Activated B cell treated with CpG ODN at 0.5 μM for 24 hours (primary cell): Measurements from ENCODE around the gene DOCK3. TPM values are rescaled to one million over a fixed set of nuclear protein-coding genes. Genes with fewer than 3 reads are reported as not detected.

Experiments used
- ATAC-seq: fragments of 200-7000 bp; cut with Tn5 transposase; one replicate; pipeline ENCODE4 v1.10.0; 2021; ENCODE audit warnings: low read depth, mild to moderate bottlenecking, moderate library complexity
- CTCF ChIA-PET: fragments of 350-600 bp; sonication (Branson Sonifier 250); formaldehyde crosslinking; loops from one replicate; lab custom pipeline; 2021; ENCODE audit warnings: antibody characterized with exemption; lab: Charles Lee
- POLR2A ChIA-PET: fragments of 350-600 bp; sonication (Branson Sonifier 250); formaldehyde crosslinking; loops from one replicate; lab custom pipeline; 2021; ENCODE audit warnings: antibody characterized with exemption; lab: Charles Lee
- DNase-seq: peaks from one replicate; pipeline ENCODE4 v3.0.0; 2022
- H3K27ac Mint-ChIP-seq: one replicate; pipeline ENCODE4 v1.8.0; 2020; ENCODE audit warnings: mixed read lengths
- H3K27me3 Mint-ChIP-seq: one replicate; pipeline ENCODE4 v1.8.0; 2021; ENCODE audit warnings: mixed read lengths
- H3K36me3 Mint-ChIP-seq: one replicate; pipeline ENCODE4 v1.8.0; 2021; ENCODE audit warnings: low read depth, mixed read lengths
- H3K4me1 Mint-ChIP-seq: one replicate; pipeline ENCODE4 v1.8.0; 2021; ENCODE audit warnings: mixed read lengths
- H3K4me3 Mint-ChIP-seq: one replicate; pipeline ENCODE4 v1.8.0; 2020; ENCODE audit warnings: mild to moderate bottlenecking, mixed read lengths
- H3K9me3 Mint-ChIP-seq: one replicate; pipeline ENCODE4 v1.8.0; 2020; ENCODE audit warnings: mixed read lengths
- intact Hi-C: fragments of 100-400 bp; cut with micrococcal nuclease; formaldehyde crosslinking; loops from one replicate; pipeline ENCODE4 v1.15.1; 2024
- total RNA-seq: library from RNA; stranded (reverse); gene quantifications from 2 replicates; pipeline ENCODE4 v1.2.3, GENCODE V29; 2022
- TF ChIP-seq, protein P1 (sequence below): fragments of 200-600 bp; IDR thresholded peaks from one replicate; pipeline ENCODE4 v1.8.0; 2022; ENCODE audit warnings: antibody characterized with exemption, mild to moderate bottlenecking

Gene DOCK3
- total RNA-seq, 1 donor from 2014 or later, result 0.04 TPM

DNA sequence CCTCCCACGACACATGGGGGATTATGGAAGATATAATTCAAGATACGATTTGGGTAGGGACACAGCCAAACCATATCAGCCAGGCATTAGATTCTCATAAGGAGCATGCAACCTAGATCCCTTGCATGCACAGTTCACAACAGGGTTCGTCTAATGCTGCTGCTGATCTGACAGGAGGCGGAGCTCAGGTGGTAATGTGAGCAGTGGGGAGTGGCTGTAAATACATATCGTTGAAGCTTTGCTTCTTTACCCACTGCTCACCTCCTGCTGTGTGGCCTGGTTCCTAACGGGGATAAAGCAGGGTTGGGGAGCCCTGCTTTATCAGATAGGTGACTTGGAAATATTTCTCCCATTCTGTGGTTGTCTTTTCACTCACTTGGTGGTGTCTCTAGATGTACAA lies 14.8 kb downstream of the DOCK3 start:
- ChIA-PET CTCF (no interaction called here), POLR2A (no interaction called here)
- Mint-ChIP-seq H3K36me3 (no peaks in the 10 kb centered on the region), H3K27ac (no peak overlapping the region), H3K4me1 (no peaks in the 10 kb centered on the region), H3K4me3 (no peak overlapping the region), H3K9me3 (no peaks in the 10 kb centered on the region), H3K27me3 (peaks cover 16% of the 10 kb centered on the region)
- intact Hi-C loops, result no loop called here
- ATAC-seq (no peak), DNase-seq (no peak)
- TF ChIP-seq, protein P1, sequence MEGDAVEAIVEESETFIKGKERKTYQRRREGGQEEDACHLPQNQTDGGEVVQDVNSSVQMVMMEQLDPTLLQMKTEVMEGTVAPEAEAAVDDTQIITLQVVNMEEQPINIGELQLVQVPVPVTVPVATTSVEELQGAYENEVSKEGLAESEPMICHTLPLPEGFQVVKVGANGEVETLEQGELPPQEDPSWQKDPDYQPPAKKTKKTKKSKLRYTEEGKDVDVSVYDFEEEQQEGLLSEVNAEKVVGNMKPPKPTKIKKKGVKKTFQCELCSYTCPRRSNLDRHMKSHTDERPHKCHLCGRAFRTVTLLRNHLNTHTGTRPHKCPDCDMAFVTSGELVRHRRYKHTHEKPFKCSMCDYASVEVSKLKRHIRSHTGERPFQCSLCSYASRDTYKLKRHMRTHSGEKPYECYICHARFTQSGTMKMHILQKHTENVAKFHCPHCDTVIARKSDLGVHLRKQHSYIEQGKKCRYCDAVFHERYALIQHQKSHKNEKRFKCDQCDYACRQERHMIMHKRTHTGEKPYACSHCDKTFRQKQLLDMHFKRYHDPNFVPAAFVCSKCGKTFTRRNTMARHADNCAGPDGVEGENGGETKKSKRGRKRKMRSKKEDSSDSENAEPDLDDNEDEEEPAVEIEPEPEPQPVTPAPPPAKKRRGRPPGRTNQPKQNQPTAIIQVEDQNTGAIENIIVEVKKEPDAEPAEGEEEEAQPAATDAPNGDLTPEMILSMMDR, result no peak

DNA sequence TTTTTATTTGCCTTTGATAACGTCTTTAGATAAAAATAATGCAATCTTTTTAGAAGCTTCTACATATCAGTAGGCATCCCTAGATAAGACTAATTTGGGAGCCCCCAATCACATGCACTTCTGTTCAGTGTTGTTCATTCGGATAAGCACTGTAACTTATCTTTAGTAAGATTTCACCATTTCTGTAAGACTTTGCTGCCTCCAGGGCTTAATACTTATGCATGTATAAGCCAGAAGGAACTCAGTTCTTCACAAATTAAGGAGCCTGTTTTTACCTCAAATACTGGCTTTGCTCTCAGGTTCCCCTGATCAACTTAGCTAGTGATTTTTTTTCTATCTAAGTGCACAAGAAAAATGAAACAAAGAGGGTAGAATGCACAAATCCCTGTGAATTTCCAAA lies 20.3 kb downstream of the DOCK3 start:
- DNase-seq (no peak), ATAC-seq (no peak)
- ChIA-PET POLR2A (no interaction called here), CTCF (no interaction called here)
- H3K36me3 Mint-ChIP-seq, result no peaks in the 10 kb centered on the region
- H3K27me3 Mint-ChIP-seq, result peaks cover 11% of the 10 kb centered on the region
- peaks cover 13% of the 10 kb centered on the region for H3K9me3 Mint-ChIP-seq
- TF ChIP-seq, protein P1, result no peak
- no peak overlapping the region for H3K27ac Mint-ChIP-seq
- H3K4me3 Mint-ChIP-seq, result no peak overlapping the region
- intact Hi-C loops, result no loop called here
- H3K4me1 Mint-ChIP-seq, result no peaks in the 10 kb centered on the region

DNA sequence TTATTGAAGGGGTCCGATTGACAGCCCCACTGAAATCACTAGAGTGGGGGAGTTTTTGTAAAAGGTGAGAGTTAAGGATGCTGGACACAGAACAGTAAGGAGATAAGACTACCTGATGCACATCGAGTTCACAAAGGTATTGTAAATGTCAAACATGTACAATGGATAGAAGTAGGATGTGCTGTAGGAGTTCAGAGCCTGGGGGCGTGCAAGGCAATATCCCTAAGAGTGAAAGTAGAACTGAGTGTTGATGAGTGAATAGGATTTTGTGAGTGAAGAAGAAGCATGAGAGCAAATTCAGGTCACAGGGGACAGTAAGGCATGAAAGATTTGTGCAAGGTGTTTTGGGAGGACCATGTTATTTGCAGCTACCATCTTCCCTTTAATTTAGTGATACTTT lies 21.5 kb downstream of the DOCK3 start:
- Mint-ChIP-seq H3K27me3 (peaks cover 9% of the 10 kb centered on the region), H3K4me1 (no peaks in the 10 kb centered on the region), H3K9me3 (peaks cover 13% of the 10 kb centered on the region), H3K36me3 (no peaks in the 10 kb centered on the region), H3K4me3 (no peak overlapping the region), H3K27ac (no peak overlapping the region)
- intact Hi-C loops, result no loop called here
- POLR2A ChIA-PET, result no interaction called here
- DNase-seq (no peak), ATAC-seq (no peak)
- TF ChIP-seq, protein P1, result no peak
- CTCF ChIA-PET, result no interaction called here

DNA sequence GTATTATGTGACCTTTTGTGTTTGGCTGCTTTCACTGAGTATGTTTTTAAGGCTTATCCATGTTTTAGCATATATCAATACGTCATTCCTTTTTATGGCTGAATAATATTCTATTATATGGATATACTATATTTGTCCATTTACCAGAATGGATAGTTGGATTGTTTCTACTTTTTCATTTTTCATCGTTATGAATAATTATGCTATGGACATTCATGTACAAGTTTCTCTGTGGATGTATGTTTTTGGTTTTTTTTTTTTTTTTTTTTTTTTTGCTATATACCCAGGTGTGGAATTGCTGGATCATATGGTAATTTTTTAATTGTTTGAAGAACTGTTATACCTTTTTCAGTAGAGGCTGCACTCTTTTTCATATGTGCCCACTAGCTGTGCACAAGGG lies 23.5 kb downstream of the DOCK3 start:
- H3K4me1 Mint-ChIP-seq, result no peaks in the 10 kb centered on the region
- CTCF ChIA-PET, result no interaction called here
- no peak overlapping the region for H3K4me3 Mint-ChIP-seq
- ATAC-seq (no peak), DNase-seq (no peak)
- intact Hi-C loops, result no loop called here
- no peak overlapping the region for H3K27ac Mint-ChIP-seq
- peaks cover 13% of the 10 kb centered on the region for H3K9me3 Mint-ChIP-seq
- H3K36me3 Mint-ChIP-seq, result no peaks in the 10 kb centered on the region
- POLR2A ChIA-PET, result no interaction called here
- TF ChIP-seq, protein P1, result no peak
- peaks cover 12% of the 10 kb centered on the region for H3K27me3 Mint-ChIP-seq

DNA sequence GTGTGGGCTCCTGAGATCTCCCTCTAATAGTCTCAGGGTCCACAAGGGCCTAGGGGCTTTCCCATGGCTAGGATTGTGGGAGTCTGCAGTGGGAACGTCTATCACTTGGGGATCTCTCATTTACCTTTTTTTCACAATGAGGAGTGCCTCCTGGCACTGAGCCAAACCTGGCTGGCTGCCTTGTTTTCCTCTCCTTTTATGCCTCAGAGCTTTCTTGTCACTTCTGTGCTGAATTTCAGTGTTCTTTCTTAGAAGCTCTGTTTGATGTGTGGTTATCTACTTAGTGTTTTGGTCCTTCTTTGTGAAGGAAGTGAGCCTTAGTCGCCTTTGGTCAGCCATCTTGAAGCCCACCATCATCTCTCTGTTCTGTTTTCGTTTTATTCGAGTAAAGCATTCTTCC lies 33.9 kb downstream of the DOCK3 start:
- intact Hi-C loops, result no loop called here
- ATAC-seq, result no peak
- POLR2A ChIA-PET, result no interaction called here
- Mint-ChIP-seq H3K4me3 (no peak overlapping the region), H3K9me3 (no peaks in the 10 kb centered on the region), H3K27me3 (peaks cover 26% of the 10 kb centered on the region), H3K4me1 (no peaks in the 10 kb centered on the region), H3K27ac (no peak overlapping the region), H3K36me3 (no peaks in the 10 kb centered on the region)
- DNase-seq, result no peak
- TF ChIP-seq, protein P1, result no peak
- CTCF ChIA-PET, result no interaction called here
